Stimulated activated CD4-positive, alpha-beta T cell treated with anti-CD3 and anti-CD28 coated beads, TNF-alpha, amount 100 ng/mL, for 4 hours (primary cell): ENCODE results near the gene RETREG1.
"Not testable (repeated sequence)": the region's sequence is repeated elsewhere in the genome, so short reads cannot be mapped to it uniquely, and the experiment has no call there.

Experiments used
- DNase-seq, 3 experiments: peaks; one replicate each; pipeline ENCODE4 v3.0.0-alpha.2; 2020; ENCODE audit warnings: low read depth in 3 of 3

Gene RETREG1

DNA sequence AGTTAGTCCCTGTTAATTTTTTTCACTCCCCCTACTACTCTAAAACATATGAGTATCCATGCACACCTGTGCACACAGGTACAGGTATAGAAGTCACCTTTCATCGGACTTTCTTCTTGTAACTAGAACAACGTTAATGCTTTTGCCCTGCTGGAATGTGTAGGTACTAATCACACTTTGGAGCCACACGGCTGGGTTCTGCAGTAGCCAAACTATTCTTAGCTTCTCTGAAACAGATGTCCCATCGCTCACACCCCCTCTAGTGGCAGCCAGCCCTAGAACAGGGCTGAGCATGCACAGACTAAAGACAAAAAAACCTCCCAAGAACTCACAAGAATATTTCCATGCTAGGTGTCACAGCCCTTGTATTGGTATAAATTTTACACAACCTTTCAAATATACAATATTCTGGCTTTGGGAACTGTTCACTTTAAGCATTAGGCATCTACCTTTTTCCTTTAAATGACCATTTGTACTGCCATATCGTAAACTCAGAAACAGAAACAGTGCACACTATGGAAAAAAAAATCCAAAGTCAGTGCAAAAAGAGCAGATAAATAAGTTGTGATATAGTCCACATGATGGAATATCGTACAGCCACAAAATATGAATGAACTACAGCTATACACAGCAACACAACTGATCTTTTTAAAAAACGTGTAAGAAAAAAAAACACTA, 64.0 kb downstream of the RETREG1 start:
- peak; percentile 18 to 26 (median 19) for DNase-seq

DNA sequence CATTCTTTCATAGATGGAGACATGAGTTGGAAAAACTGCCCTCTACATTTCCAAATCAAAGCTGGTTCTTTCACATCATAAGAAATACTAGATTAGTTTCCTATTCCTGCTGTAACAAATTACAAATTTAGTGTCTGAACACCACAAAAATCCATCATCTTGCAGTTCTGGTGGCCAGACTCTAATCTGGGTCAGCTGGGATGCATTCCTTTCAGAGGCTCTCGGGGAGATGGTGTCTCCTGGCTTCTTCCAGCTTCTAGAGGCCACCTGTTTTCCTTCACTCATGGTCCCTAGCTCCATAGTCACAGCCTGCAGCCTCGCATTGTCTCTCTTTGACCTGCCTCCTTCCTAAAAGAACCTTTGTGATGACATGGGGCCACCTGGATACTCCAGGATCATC, 65.2 kb downstream of the RETREG1 start:
- DNase-seq, result no peak

- DNase-seq, result peak in 1 of 3 experiments; percentile 2
Measured at GRCh38 chr5:16550316-16550952, 66.4 kb downstream of the RETREG1 start.

GRCh38 chr5:16549491-16550206, 67.1 kb downstream of the RETREG1 start:
- DNase-seq, result no peak

- no peak for DNase-seq
Measured at GRCh38 chr5:16548812-16549211, 68.0 kb downstream of the RETREG1 start.

GRCh38 chr5:16548115-16548514, 68.7 kb downstream of the RETREG1 start:
- no peak for DNase-seq

GRCh38 chr5:16547200-16547842, 69.5 kb downstream of the RETREG1 start:
- DNase-seq, result no peak

DNA sequence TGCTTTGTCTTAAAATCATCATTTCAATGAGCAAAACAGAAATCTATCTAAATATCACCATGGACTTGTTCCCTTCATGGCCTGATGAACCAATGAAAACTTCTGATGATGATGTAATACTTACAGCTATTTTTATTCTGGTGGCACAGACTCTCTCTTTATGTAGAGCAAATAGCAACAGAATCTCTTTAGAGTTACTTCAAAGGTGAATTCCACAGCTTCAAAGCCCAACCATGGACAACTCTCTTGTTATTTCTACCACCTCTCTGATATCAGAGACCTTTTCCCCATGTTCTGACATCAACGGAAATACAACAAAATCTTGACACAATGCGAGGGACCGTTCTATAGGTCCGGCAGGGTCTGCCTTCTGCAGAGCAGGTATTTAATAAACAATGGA, 70.1 kb downstream of the RETREG1 start:
- no peak for DNase-seq

GRCh38 chr5:16544607-16545374, 72.0 kb downstream of the RETREG1 start:
- DNase-seq, result no peak

DNA sequence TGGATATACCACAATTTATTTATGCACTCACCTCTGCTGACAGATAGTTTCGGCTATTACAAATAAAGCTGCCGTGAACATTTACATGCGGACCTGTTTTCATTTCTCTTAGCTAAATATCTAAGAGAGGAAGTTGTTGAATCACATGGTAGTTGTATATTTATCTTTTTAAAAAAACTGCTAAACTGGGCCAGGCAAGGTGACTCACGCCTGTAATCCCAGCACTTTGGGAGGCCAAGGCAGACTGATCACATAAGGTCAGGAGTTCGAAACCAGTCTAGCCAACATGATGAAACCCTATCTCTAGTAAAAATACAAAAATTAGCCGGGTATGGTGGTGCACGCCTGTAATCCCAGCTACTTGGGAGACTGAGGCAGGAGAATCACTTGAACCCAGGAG, 73.6 kb downstream of the RETREG1 start:
- DNase-seq, result not testable (repeated sequence)

DNA sequence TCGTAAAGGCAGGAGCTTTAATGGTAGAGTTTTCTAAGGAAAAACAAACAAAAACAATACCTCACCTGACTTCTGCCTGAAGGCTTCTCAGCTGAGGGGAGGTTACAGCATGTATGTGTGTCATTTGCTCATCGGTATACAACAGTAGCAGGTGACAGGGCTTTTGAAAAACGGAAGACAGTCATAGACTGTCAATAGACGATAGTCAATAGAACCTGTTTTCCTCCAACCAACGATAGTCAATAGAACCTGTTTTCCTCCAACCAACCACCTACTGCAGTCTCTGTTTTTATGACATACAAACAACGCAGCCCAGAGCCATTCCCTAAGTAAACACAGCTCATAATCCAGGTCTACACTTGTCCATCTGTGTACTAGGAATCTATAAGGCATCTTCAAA, 74.6 kb downstream of the RETREG1 start:
- no peak for DNase-seq

GRCh38 chr5:16541592-16541991, 75.2 kb downstream of the RETREG1 start:
- DNase-seq, result not testable (repeated sequence)

DNA sequence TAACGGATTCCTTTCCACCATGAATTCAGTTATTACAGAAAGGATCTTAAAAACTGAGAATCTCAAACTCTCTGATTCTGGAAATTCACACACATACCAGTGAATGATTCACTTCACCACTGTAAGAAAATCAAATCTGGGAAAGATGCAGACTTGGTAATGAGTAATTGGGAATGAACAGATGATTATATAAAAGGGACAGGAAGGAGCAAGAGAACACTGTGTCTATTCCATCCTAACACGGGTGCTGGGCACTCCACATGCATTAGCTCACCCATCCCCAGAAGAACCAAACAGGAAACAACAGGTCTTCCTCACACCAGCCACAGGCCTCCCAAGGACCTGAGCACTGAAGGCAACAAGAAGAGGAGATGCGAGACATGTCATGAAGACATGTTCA, 76.4 kb downstream of the RETREG1 start:
- DNase-seq, result no peak

DNA sequence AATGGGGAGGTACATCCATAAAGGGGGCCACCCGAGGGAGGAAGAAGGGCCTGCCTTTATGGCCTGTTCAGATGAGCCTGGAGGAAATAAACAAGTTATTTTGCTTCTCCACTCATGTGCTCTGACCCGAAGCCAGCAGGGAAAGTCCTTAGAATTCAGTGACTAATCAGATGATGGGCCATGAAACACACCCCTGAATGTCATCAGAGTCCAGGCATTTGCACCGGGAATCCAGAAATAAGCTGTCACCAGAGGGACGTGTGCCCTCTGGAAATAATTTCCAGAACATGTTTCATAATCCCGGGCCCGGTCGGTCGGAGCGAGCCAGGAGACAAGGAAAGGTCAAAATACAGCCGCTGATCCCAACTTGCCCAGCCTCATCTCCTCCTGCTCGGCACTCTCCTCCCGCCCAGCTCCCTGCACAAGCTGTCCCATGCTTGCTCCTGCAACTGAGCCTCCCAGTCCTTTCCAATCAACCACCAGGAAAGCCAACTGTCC, 77.6 kb downstream of the RETREG1 start:
- no peak for DNase-seq

DNA sequence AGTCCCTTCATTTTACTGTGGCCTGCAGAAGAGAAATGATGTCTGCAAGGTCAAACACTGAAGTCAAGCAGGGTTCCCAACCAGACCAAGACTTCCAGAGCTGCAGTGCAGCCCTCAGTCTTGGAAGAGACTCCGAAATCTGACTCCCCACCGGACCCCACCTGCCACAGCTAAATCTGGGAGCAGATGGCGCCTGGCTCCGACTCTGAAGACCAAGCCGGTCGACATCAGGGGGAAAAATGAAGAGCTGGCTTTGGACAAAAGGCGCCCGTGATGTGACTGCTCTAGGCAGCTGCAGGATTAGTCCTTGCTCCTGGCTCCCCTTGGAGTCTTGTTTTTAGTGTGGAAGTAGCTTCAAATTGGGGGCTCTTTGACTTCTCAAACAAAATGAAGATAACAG, 78.8 kb downstream of the RETREG1 start:
- DNase-seq, result no peak

DNA sequence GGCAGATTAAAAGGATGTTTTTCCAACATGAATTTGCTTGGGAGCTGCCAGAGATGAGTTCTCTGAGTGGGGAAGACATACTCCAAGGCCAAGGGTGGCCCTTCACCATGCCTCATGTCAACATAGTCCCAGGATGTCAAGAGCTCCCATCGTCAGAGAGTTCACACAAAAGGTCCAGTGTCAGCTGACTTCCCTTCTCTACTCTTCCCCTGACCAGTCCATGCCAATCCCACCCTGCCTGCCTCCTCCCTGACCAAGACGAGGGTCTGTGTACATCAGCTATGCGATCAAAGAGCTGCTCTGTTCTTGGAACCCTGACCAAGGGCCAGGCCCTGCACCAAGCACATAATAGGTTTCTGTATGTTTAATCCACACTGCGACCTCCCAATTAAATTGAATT, 80.0 kb downstream of the RETREG1 start:
- no peak for DNase-seq

GRCh38 chr5:16536246-16536645, 80.6 kb downstream of the RETREG1 start:
- no peak for DNase-seq

GRCh38 chr5:16534280-16534679, 82.5 kb downstream of the RETREG1 start:
- DNase-seq, result no peak

DNA sequence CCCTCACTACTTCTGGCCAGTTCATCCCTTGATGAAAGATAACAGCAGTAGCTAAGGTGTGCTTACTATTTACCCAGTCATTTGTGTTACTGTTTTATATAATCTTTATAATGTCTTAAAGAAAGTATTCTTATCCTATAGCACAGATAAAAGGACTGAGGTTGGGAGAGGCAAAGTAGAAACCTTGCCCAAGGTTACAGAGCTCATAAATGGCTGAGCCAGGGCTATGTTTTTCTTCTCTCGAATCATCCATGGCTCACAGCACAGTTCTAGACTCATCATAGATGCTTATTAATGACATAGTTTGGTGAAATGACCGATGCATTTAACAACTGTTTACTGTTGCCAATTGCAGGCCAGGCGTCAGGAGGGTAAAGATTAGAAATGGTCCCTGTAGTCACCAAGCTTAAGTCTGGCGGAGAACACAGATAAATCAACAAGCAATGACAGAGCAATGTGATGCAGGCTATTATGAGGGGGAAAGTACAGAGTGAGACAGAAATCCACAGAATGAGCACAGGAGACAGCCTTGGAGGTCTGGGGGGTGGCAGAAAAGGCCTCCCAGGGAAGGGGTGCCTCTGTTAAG, 85.6 kb downstream of the RETREG1 start:
- no peak for DNase-seq

DNA sequence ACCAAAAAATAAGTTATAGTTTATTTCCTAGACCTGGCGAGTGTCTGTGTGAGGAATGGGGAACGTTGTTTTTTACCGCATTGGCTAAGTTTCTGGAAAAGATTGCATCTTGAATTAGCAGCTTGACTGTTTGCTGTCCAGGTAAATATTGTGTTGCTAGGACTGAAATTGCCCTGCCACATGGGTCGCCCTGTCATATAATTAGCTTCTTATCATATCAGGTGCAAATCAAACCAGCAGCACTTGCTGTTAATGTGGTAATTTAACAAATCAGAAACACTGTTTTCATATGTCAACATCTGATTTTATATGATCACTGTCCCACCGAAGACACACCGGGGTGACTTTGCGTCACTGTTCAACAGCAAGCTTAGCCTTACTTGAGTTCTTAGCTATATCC, 87.5 kb downstream of the RETREG1 start:
- no peak for DNase-seq
